Measurements from ENCODE around the gene CYS1. TPM values are rescaled to one million over a fixed set of nuclear protein-coding genes. Genes with fewer than 3 reads are reported as not detected.

Gene CYS1
- total and polyA plus RNA-seq, 2 of the 8 experiments (the other 6 are each of a cell fraction or from before 2014, with no cell fraction given) = 0.09 to 0.13 TPM

DNA sequence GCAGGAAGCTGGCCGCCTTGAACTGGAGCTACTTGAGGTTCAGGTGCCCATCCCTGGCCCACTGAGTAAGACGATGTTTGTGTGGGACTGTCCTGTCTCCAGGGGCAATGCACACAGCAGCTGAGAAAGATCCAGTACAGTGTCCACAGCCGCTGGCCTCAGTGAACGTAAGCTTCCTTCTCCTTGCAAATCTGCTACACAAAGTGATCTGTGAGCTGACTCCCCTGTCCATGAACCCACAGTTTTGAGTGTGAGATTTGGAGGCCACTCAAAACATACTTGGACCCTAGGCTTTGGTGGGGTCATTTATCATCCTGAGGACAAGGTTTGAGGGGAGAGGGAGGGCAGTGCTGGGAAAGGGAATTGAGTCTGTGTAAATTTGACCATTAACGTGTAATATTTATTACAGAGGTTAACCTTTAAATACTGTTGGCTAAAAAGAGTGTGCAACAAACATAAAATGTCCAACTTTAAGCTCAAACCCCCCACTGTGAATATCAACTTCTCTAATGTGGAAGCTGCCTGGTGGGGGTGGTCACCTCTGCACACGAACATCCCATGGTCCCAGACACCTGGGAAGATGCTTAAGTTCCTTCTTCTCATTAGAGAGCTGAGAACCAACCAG is 4.9 kb upstream of the CYS1 start:
- Histone ChIP-seq H3K14ac (ENCODE audit: insufficient read length) (no peak overlapping the region), H2BK12ac (ENCODE audit: low read depth, low read length) (no peak overlapping the region), H2AFZ (ENCODE audit: low read length) (no peak overlapping the region), H4K5ac (ENCODE audit: insufficient read length, low read depth, low read length) (no peak overlapping the region), H4K91ac (replicated peaks; ENCODE audit: insufficient read length, low read length) (no peak overlapping the region), H2BK5ac (ENCODE audit: low read depth, low read length) (no peak overlapping the region), H3K56ac (replicated peaks; ENCODE audit: insufficient read length, low read depth, low read length) (no peak overlapping the region), H3K27ac (ENCODE audit: low read depth, low read length) (no peak overlapping the region), H3K36me3 (ENCODE audit: control insufficient read depth in 2 of 4, insufficient read depth in 4 of 4, low read length in 3 of 4) (no peaks in the 10 kb centered on the region), H3K79me1 (ENCODE audit: low read depth, low read length) (no peaks in the 10 kb centered on the region), H3K9ac (replicated peaks in 1 of 4; ENCODE audit: extremely low read depth in 1 of 4, low read depth in 3 of 4, low read length in 3 of 4) (no peak overlapping the region), H3K4ac (replicated peaks; ENCODE audit: insufficient read length, low read depth, low read length) (no peak overlapping the region), H3K79me2 (ENCODE audit: control insufficient read depth in 1 of 2, insufficient read depth in 2 of 2, low read length in 2 of 2) (no peaks in the 10 kb centered on the region), H3K4me1 (replicated peaks in 1 of 4; ENCODE audit: control insufficient read depth in 3 of 4, insufficient read depth in 4 of 4, low read length in 3 of 4) (peaks cover 0 to 4% (median 2%) of the 10 kb centered on the region in 4 experiments; a peak in 1 of 7 replicates), H3K23ac (ENCODE audit: insufficient read length) (no peak overlapping the region), H3K4me2 (ENCODE audit: insufficient read depth in 1 of 2, low read depth in 2 of 2, low read length in 2 of 2) (no peak overlapping the region), H2BK120ac (replicated peaks; ENCODE audit: low read depth, low read length) (no peak overlapping the region), H3K9me3 (ENCODE audit: insufficient read depth in 2 of 2, low read depth in 1 of 2, low read length in 1 of 2) (no peaks in the 10 kb centered on the region), H3K18ac (ENCODE audit: extremely low read depth, low read length) (no peak overlapping the region), H2BK20ac (ENCODE audit: low read length) (no peak overlapping the region), H4K20me1 (replicated peaks in 1 of 2; ENCODE audit: control insufficient read depth in 1 of 2, insufficient read depth in 2 of 2, low read length in 2 of 2) (no peaks in the 10 kb centered on the region), H3K23me2 (ENCODE audit: low read depth, low read length) (peaks cover 5% of the 10 kb centered on the region; the same call in 1 of the 2 replicates), H3K27me3 (replicated peaks in 1 of 4; ENCODE audit: control insufficient read depth in 3 of 4, extremely low read depth in 1 of 4, insufficient read depth in 3 of 4, low read length in 3 of 4) (peaks cover 3 to 13% (median 10%) of the 10 kb centered on the region in 4 experiments), H4K8ac (ENCODE audit: extremely low read depth, insufficient read depth, low read length) (no peak overlapping the region), H2BK15ac (ENCODE audit: low read length) (no peak overlapping the region), H2AK5ac (ENCODE audit: low read depth, low read length) (no peak overlapping the region), H3K4me3 (ENCODE audit: extremely low read depth in 1 of 4, insufficient read depth in 2 of 4, low read depth in 3 of 4, low read length in 4 of 4) (no peak overlapping the region)
- FAIRE-seq (no peak), DNase-seq (ENCODE audit: low read depth in 1 of 2, low spot score in 2 of 2) (no peak)
- TF ChIP-seq TEAD4 (IDR thresholded peaks at IDR 0.05; ENCODE audit: low read depth, low read length) = no peak
- no peak for TF ChIP-seq CREB1 (IDR thresholded peaks at IDR 0.05)
- no peak for TF ChIP-seq SP4 (IDR thresholded peaks at IDR 0.05; ENCODE audit: low read length)
- WGBS, 2 experiments (ENCODE audit: extremely low coverage in 1 of 2, insufficient coverage in 1 of 2, insufficient read length in 1 of 2, insufficient replicate concordance in 2 of 2, low coverage in 1 of 2, low lambda C conversion rate in 2 of 2, missing lambda C conversion rate in 1 of 2) = 68% methylated on average over 6 of the region's 6 CpGs; no CpG with 5 or more reads in 1 of the 2 experiments
- CTCF ChIA-PET (ENCODE audit: partially characterized antibody) = interaction anchor here (1.0 to 24.1 kb wide), 10 partner anchors 9 to 315 kb away, joined by 3 to 429 read pairs (median 4); partner anchors contain the start of gene CYS1
- POLR2A ChIA-PET (ENCODE audit: partially characterized antibody) = interaction anchor here (0.7 to 1.6 kb wide), 8 partner anchors 9 to 50 kb away, joined by 3 to 4 read pairs (median 3); no protein-coding TSS in a partner anchor

All from H1 (cell line).